ENCODE data around the gene MAPKAPK2.

MAPKAPK2 gene

GRCh38 chr1:206684003-206684402, 702 bp upstream of the MAPKAPK2 start:
- no peak for DNase-seq (ENCODE audit: low spot score)

GRCh38 chr1:206685334-206685768, 646 bp downstream of the MAPKAPK2 start:
- DNase-seq (ENCODE audit: low spot score), result no peak

- peak; percentile 59 for DNase-seq (ENCODE audit: low spot score)
Measured at GRCh38 chr1:206685769-206686477, 1.2 kb downstream of the MAPKAPK2 start.

GRCh38 chr1:206686478-206687249, 2.0 kb downstream of the MAPKAPK2 start:
- DNase-seq (ENCODE audit: low spot score), result no peak

- DNase-seq (ENCODE audit: low spot score), result no peak
Measured at GRCh38 chr1:206687251-206687914, 2.7 kb downstream of the MAPKAPK2 start.

GRCh38 chr1:206687915-206688442, 3.3 kb downstream of the MAPKAPK2 start:
- DNase-seq (ENCODE audit: low spot score), result no peak

GRCh38 chr1:206690516-206690915, 5.8 kb downstream of the MAPKAPK2 start:
- no peak for DNase-seq (ENCODE audit: low spot score)

- no peak for DNase-seq (ENCODE audit: low spot score)
Measured at GRCh38 chr1:206691604-206692003, 6.9 kb downstream of the MAPKAPK2 start.

GRCh38 chr1:206693029-206693428, 8.3 kb downstream of the MAPKAPK2 start:
- no peak for DNase-seq (ENCODE audit: low spot score)

- no peak for DNase-seq (ENCODE audit: low spot score)
Measured at GRCh38 chr1:206693592-206693991, 8.9 kb downstream of the MAPKAPK2 start.

- DNase-seq (ENCODE audit: low spot score), result no peak
Measured at GRCh38 chr1:206694171-206695124, 9.7 kb downstream of the MAPKAPK2 start.

GRCh38 chr1:206695733-206696132, 11.0 kb downstream of the MAPKAPK2 start:
- no peak for DNase-seq (ENCODE audit: low spot score)

- DNase-seq (ENCODE audit: low spot score), result no peak
Measured at GRCh38 chr1:206696812-206697585, 12.3 kb downstream of the MAPKAPK2 start.

GRCh38 chr1:206698011-206698410, 13.3 kb downstream of the MAPKAPK2 start:
- no peak for DNase-seq (ENCODE audit: low spot score)

GRCh38 chr1:206699000-206699586, 14.4 kb downstream of the MAPKAPK2 start:
- no peak for DNase-seq (ENCODE audit: low spot score)

GRCh38 chr1:206699626-206700025, 14.9 kb downstream of the MAPKAPK2 start:
- no peak for DNase-seq (ENCODE audit: low spot score)

GRCh38 chr1:206700445-206701036, 15.8 kb downstream of the MAPKAPK2 start:
- DNase-seq (ENCODE audit: low spot score), result no peak

- DNase-seq (ENCODE audit: low spot score), result no peak
Measured at GRCh38 chr1:206702260-206702659, 17.6 kb downstream of the MAPKAPK2 start.

- no peak for DNase-seq (ENCODE audit: low spot score)
Measured at GRCh38 chr1:206702803-206703202, 18.1 kb downstream of the MAPKAPK2 start.

- DNase-seq (ENCODE audit: low spot score), result no peak
Measured at GRCh38 chr1:206703661-206704060, 19.0 kb downstream of the MAPKAPK2 start.
